IMR-90 (cell line): Measurements from ENCODE around the gene FADD. TPM values are rescaled to one million over a fixed set of nuclear protein-coding genes. Genes with fewer than 3 reads are reported as not detected.

ENCODE experiments used
- ATAC-seq: fragments of 200-7000 bp; cut with Tn5 transposase; 2 replicates; pipeline ENCODE4 v1.9.1; 2020; ENCODE audit warnings: low read depth, mild to moderate bottlenecking, moderate library complexity
- BruUV-seq: library from RNA; stranded (reverse); fragments of 400-500 nt; replicated peaks from 2 replicates; lab custom pipeline; 2021; lab: Mats Ljungman, UMichigan
- CTCF ChIA-PET: fragments of 300-600 bp; formaldehyde crosslinking; extraction: SDS; loops from one replicate; lab custom pipeline; 2021; ENCODE audit warnings: antibody characterized with exemption; lab: Yijun Ruan, JAX
- POLR2A ChIA-PET: fragments of 300-600 bp; sonication (Branson Sonifier 250); formaldehyde crosslinking; loops from one replicate; lab custom pipeline; 2022; ENCODE audit warnings: antibody characterized with exemption; ENCODE audit not compliant: unreplicated experiment; lab: Charles Lee
- DNase-seq: peaks from one replicate; pipeline ENCODE4 v3.0.0; 2013
- H2AFZ ChIP-seq: replicated peaks from 2 replicates; pipeline ENCODE3; 2013; ENCODE audit warnings: low read length, mild to moderate bottlenecking; ENCODE audit not compliant: poor library complexity
- H2AK5ac ChIP-seq: 2 replicates; pipeline ENCODE4 v1.6.1; 2013; ENCODE audit warnings: low read depth, low read length, inconsistent platforms
- H2AK9ac ChIP-seq: replicated peaks from 2 replicates; pipeline ENCODE3; 2013; ENCODE audit warnings: mild to moderate bottlenecking, low read depth, low read length, moderate library complexity; ENCODE audit not compliant: poor library complexity
- H2BK120ac ChIP-seq: 2 replicates; pipeline ENCODE4 v1.6.1; 2013; ENCODE audit warnings: low read depth, low read length, inconsistent platforms
- H2BK15ac ChIP-seq: 3 replicates; pipeline ENCODE4 v1.6.1; 2013; ENCODE audit warnings: low read depth, low read length, inconsistent platforms
- H2BK20ac ChIP-seq: 2 replicates; pipeline ENCODE4 v1.6.1; 2013; ENCODE audit warnings: low read depth, mild to moderate bottlenecking, inconsistent platforms, low read length, moderate library complexity
- H2BK5ac ChIP-seq: 2 replicates; pipeline ENCODE4 v1.6.1; 2013; ENCODE audit warnings: mild to moderate bottlenecking, low read depth, low read length, inconsistent platforms; ENCODE audit not compliant: poor library complexity, severe bottlenecking
- H3K14ac ChIP-seq: replicated peaks from 2 replicates; pipeline ENCODE4 v1.6.1; 2013; ENCODE audit warnings: low read depth, low read length, inconsistent platforms
- H3K18ac ChIP-seq: 2 replicates; pipeline ENCODE4 v1.6.1; 2013; ENCODE audit warnings: low read depth, low read length, control low read depth
- H3K23ac ChIP-seq: 2 replicates; pipeline ENCODE4 v1.6.1; 2013; ENCODE audit warnings: low read depth, low read length, inconsistent platforms
- H3K27ac ChIP-seq: 2 replicates; pipeline ENCODE4 v1.5.1; 2013; ENCODE audit warnings: mild to moderate bottlenecking, control low read depth, low read length; ENCODE audit not compliant: insufficient read depth
- H3K27me3 ChIP-seq: 2 replicates; pipeline ENCODE4 v1.6.1; 2013; ENCODE audit warnings: low read length; ENCODE audit not compliant: control insufficient read depth, insufficient read depth
- H3K36me3 ChIP-seq: 2 replicates; pipeline ENCODE4 v1.6.1; 2013; ENCODE audit warnings: low read length, mixed read lengths; ENCODE audit not compliant: control insufficient read depth, insufficient read depth
- H3K4ac ChIP-seq: 2 replicates; pipeline ENCODE4 v1.6.1; 2013; ENCODE audit warnings: low read depth, low read length, inconsistent platforms
- H3K4me1 ChIP-seq: 2 replicates; pipeline ENCODE4 v1.6.1; 2013; ENCODE audit warnings: low read length, mixed read lengths; ENCODE audit not compliant: control insufficient read depth, insufficient read depth
- H3K4me2 ChIP-seq: 2 replicates; pipeline ENCODE4 v1.6.1; 2013; ENCODE audit warnings: low read depth, mild to moderate bottlenecking, control low read depth, low read length, moderate library complexity
- H3K4me3 ChIP-seq: 2 replicates; pipeline ENCODE4 v1.5.1; 2013; ENCODE audit warnings: low read depth, mild to moderate bottlenecking, control low read depth, low read length, moderate library complexity; ENCODE audit not compliant: insufficient read depth
- H3K56ac ChIP-seq: 2 replicates; pipeline ENCODE4 v1.6.1; 2013; ENCODE audit warnings: low read length, inconsistent platforms; ENCODE audit not compliant: insufficient read depth; ENCODE audit errors: extremely low read depth
- H3K79me1 ChIP-seq, 2 experiments: 2 replicates each; pipeline ENCODE4 v1.6.1; 2013; ENCODE audit warnings: low read length in 2 of 2, inconsistent platforms in 1 of 2, low read depth in 1 of 2
- H3K9ac ChIP-seq: 2 replicates; pipeline ENCODE4 v1.6.1; 2013; ENCODE audit warnings: low read depth, low read length, control low read depth
- H3K9me1 ChIP-seq: 2 replicates; pipeline ENCODE4 v1.6.1; 2013; ENCODE audit warnings: low read length, inconsistent platforms; ENCODE audit not compliant: insufficient read depth
- H3K9me3 ChIP-seq: 2 replicates; pipeline ENCODE4 v1.6.1; 2013; ENCODE audit warnings: low read length; ENCODE audit not compliant: control insufficient read depth, insufficient read depth
- H4K20me1 ChIP-seq: 2 replicates; pipeline ENCODE4 v1.6.1; 2013; ENCODE audit warnings: low read length, inconsistent platforms; ENCODE audit not compliant: insufficient read depth
- H4K5ac ChIP-seq: 2 replicates; pipeline ENCODE4 v1.6.1; 2013; ENCODE audit warnings: mild to moderate bottlenecking, low read depth, low read length, control low read depth
- H4K8ac ChIP-seq, 2 experiments: 2 replicates each; pipeline ENCODE4 v1.6.1; 2013; ENCODE audit warnings: low read depth in 2 of 2, low read length in 2 of 2, control low read depth in 1 of 2, inconsistent platforms in 1 of 2
- H4K91ac ChIP-seq: 2 replicates; pipeline ENCODE4 v1.6.1; 2013; ENCODE audit warnings: low read depth, low read length, inconsistent platforms; ENCODE audit not compliant: insufficient read depth
- BHLHE40 ChIP-seq: fragments of 150-350 bp; IDR thresholded peaks from 2 replicates; pipeline ENCODE4 v1.6.1; 2016; ENCODE audit warnings: mild to moderate bottlenecking, low read depth, low read length
- CEBPB ChIP-seq: IDR thresholded peaks from 2 replicates; pipeline ENCODE4 v1.6.1; 2012; ENCODE audit warnings: low read depth, low read length, improper control_type of control experiment
- CHD1 ChIP-seq: IDR thresholded peaks from 2 replicates; pipeline ENCODE4 v1.6.1; 2012; ENCODE audit warnings: low read depth, low read length, improper control_type of control experiment
- CTCF ChIP-seq: conservative IDR thresholded peaks from 2 replicates; pipeline ENCODE4 v1.5.1; 2012; ENCODE audit warnings: mild to moderate bottlenecking, low read depth, low read length, improper control_type of control experiment
- FOS ChIP-seq: fragments of 150-350 bp; IDR thresholded peaks from 2 replicates; pipeline ENCODE4 v1.6.1; 2016; ENCODE audit warnings: low read depth, low read length
- MAFK ChIP-seq: IDR thresholded peaks from 2 replicates; pipeline ENCODE4 v1.6.1; 2012; ENCODE audit warnings: low read depth, low read length, improper control_type of control experiment
- MAZ ChIP-seq: IDR thresholded peaks from 2 replicates; pipeline ENCODE4 v1.6.1; 2012; ENCODE audit warnings: low read depth, mild to moderate bottlenecking, low read length, improper control_type of control experiment, moderate library complexity, borderline replicate concordance
- MXI1 ChIP-seq: IDR thresholded peaks from 2 replicates; pipeline ENCODE4 v1.6.1; 2012; ENCODE audit warnings: low read depth, mild to moderate bottlenecking, low read length, moderate library complexity, borderline replicate concordance
- POLR2A ChIP-seq: IDR thresholded peaks from 2 replicates; pipeline ENCODE4 v1.6.1; 2012; ENCODE audit warnings: mild to moderate bottlenecking, low read depth, low read length
- RAD21 ChIP-seq: IDR thresholded peaks from 2 replicates; pipeline ENCODE4 v1.6.1; 2012; ENCODE audit warnings: low read length, improper control_type of control experiment
- RCOR1 ChIP-seq: IDR thresholded peaks from 2 replicates; pipeline ENCODE4 v1.6.1; 2012; ENCODE audit warnings: mild to moderate bottlenecking, low read length, improper control_type of control experiment; ENCODE audit not compliant: insufficient replicate concordance
- RFX5 ChIP-seq: IDR thresholded peaks from 2 replicates; pipeline ENCODE4 v1.8.0; 2012; ENCODE audit warnings: low read depth, mild to moderate bottlenecking, low read length, moderate library complexity
- SMC3 ChIP-seq: fragments of 150-350 bp; IDR thresholded peaks from 2 replicates; pipeline ENCODE4 v1.6.1; 2016; ENCODE audit warnings: low read depth, mild to moderate bottlenecking, antibody characterized with exemption, low read length, moderate library complexity
- WGBS, 2 experiments: methylation state at CpG; one replicate each; pipeline versions ENCODE4 v1.1.5 to v1.1.7; 2013; ENCODE audit warnings: missing lambda C conversion rate in 2 of 2; ENCODE audit not compliant: insufficient read length in 1 of 2; ENCODE audit errors: extremely low coverage in 2 of 2; 5-methylcytosine and 5-hydroxymethylcytosine counted together
- dilution Hi-C: fragments of 300-500 bp; cut with HindIII; formaldehyde crosslinking; loops from one replicate; pipeline ENCODE4 v1.14.3; 2018; ENCODE audit warnings: low sequenced_read_pairs; ENCODE audit not compliant: unreplicated experiment
- in situ Hi-C: fragments of 300-500 bp; cut with MboI; formaldehyde crosslinking; loops from 3 replicates; pipeline ENCODE4 v1.14.3; 2019; ENCODE audit warnings: low sequenced_read_pairs, inconsistent platforms, mixed read lengths
- intact Hi-C: fragments of 100-400 bp; cut with micrococcal nuclease; formaldehyde crosslinking; loops from 2 replicates; pipeline ENCODE4 v1.10.0; 2022
- polyA plus RNA-seq, 3 experiments: library from polyadenylated mRNA; depleted of rRNA; stranded (reverse); fragments of >200 nt; gene quantifications; 2 replicates each; pipeline ENCODE4 v1.2.3, GENCODE V29; 2012; ENCODE audit warnings: low replicate concordance in 1 of 3
- total RNA-seq: library from RNA; depleted of rRNA; stranded (reverse); fragments of >200 nt; gene quantifications from 2 replicates; pipeline ENCODE4 v1.2.3, GENCODE V29; 2012

FADD gene
- total and polyA plus RNA-seq, 2 of the 4 experiments (the other 2 are of a cell fraction) = 38.1 to 44.4 TPM

GRCh38 chr11:70206982-70207376 lies 3.9 kb downstream of the FADD start:
- TF ChIP-seq MAZ (no peak), MXI1 (no peak), BHLHE40 (no peak), CHD1 (no peak), RCOR1 (no peak), MAFK (no peak), SMC3 (no peak), RAD21 (no peak), CTCF (no peak), POLR2A (no peak), FOS (no peak), CEBPB (no peak), RFX5 (no peak)
- Histone ChIP-seq H4K5ac (no peak overlapping the region), H2AK9ac (no peak overlapping the region), H3K27ac (no peak overlapping the region), H3K56ac (no peak overlapping the region), H3K9me3 (no peaks in the 10 kb centered on the region), H2BK20ac (no peak overlapping the region), H2AFZ (no peak overlapping the region), H2BK5ac (no peak overlapping the region), H3K4me1 (peaks cover 3% of the 10 kb centered on the region; the same call in 1 of the 2 replicates), H2BK120ac (no peak overlapping the region), H3K18ac (no peak overlapping the region), H3K4me3 (no peak overlapping the region), H4K91ac (no peak overlapping the region), H3K4me2 (no peak overlapping the region), H2AK5ac (no peak overlapping the region), H4K20me1 (peaks cover 68% of the 10 kb centered on the region), H3K36me3 (peaks cover 39% of the 10 kb centered on the region), H3K79me1 (peaks cover 22 to 69% of the 10 kb centered on the region in 2 experiments; a peak in 3 of 4 replicates), H3K27me3 (no peaks in the 10 kb centered on the region), H4K8ac (no peak overlapping the region), H3K4ac (no peak overlapping the region), H3K9ac (no peak overlapping the region), H2BK15ac (no peak overlapping the region), H3K14ac (no peak overlapping the region), H3K9me1 (peaks cover 22% of the 10 kb centered on the region), H3K23ac (no peak overlapping the region)
- intact Hi-C loops = loop anchor here (10.0 kb wide), 1 partner anchor 118 kb away; no protein-coding TSS in a partner anchor
- ChIA-PET CTCF (interaction anchor here (0.7 kb wide), 1 partner anchor 53 kb away, joined by 3 read pairs; no protein-coding TSS in a partner anchor), POLR2A (no interaction called here)
- in situ Hi-C loops = no loop called here
- no CpG with 5 or more reads among the region's 6 CpGs for WGBS, 2 experiments
- ATAC-seq (no peak), DNase-seq (no peak)
- BruUV-seq = no TSS peak
- dilution Hi-C loops = no loop called here
